Hepatocyte (in vitro differentiated cells): Measurements from ENCODE around the gene SLC38A1.

Source experiments
- CTCF ChIP-seq: fragments of 200-600 bp; sonication (generic); IDR thresholded peaks from 2 replicates; pipeline ENCODE4 v1.5.1; 2016; ENCODE audit warnings: antibody characterized with exemption, mild to moderate bottlenecking; ENCODE audit not compliant: poor library complexity
- EZH2 ChIP-seq: fragments of 200-600 bp; sonication (generic); IDR thresholded peaks from 2 replicates; pipeline ENCODE4 v1.6.1; 2016; ENCODE audit warnings: antibody characterized with exemption, mild to moderate bottlenecking, borderline replicate concordance
- EZH2phosphoT487 ChIP-seq: fragments of 200-600 bp; sonication (generic); IDR thresholded peaks from one replicate; pipeline ENCODE4 v1.6.1; 2018; ENCODE audit warnings: antibody characterized with exemption, mild to moderate bottlenecking, low read depth, moderate library complexity; ENCODE audit not compliant: unreplicated experiment, severe bottlenecking

GRCh38 chr12:46154221-46154985 is 114.4 kb downstream of the SLC38A1 start:
- TF ChIP-seq CTCF = no peak
- no peak for TF ChIP-seq EZH2
- no peak for TF ChIP-seq EZH2phosphoT487
